Panc1 (cell line): Measurements from ENCODE around the gene SUSD4. TPM values are rescaled to one million over a fixed set of nuclear protein-coding genes. Genes with fewer than 3 reads are reported as not detected.

Source experiments
- ATAC-seq: fragments of 200-7000 bp; cut with Tn5 transposase; 2 replicates; pipeline ENCODE4 v1.9.1; 2020; ENCODE audit warnings: mild to moderate bottlenecking, moderate library complexity
- BruUV-seq: library from RNA; stranded (reverse); fragments of 400-500 nt; replicated peaks from 2 replicates; lab custom pipeline; 2021; lab: Mats Ljungman, UMichigan
- CTCF ChIA-PET: fragments of 300-600 bp; sonication (Branson Sonifier 250); formaldehyde crosslinking; loops from one replicate; lab custom pipeline; 2022; ENCODE audit warnings: antibody characterized with exemption; lab: Charles Lee
- POLR2A ChIA-PET: fragments of 300-600 bp; sonication (Branson Sonifier 250); formaldehyde crosslinking; loops from one replicate; lab custom pipeline; 2022; ENCODE audit warnings: antibody characterized with exemption; lab: Charles Lee
- DNase-seq: peaks from one replicate; pipeline ENCODE4 v3.0.0-alpha.2; 2010; ENCODE audit warnings: low read depth, low spot score
- H3K27ac ChIP-seq: 2 replicates; pipeline ENCODE4 v1.5.1; 2011; ENCODE audit warnings: mild to moderate bottlenecking, low read length, inconsistent platforms
- H3K27me3 ChIP-seq: fragments of 200-500 bp; sonication (Bioruptor generic); 2 replicates; pipeline ENCODE4 v1.6.0; 2014; ENCODE audit warnings: low read length, inconsistent platforms; ENCODE audit not compliant: control insufficient read depth, insufficient read depth
- H3K36me3 ChIP-seq: fragments of 200-500 bp; sonication (Bioruptor generic); 2 replicates; pipeline ENCODE4 v1.5.1; 2014; ENCODE audit warnings: inconsistent platforms, mild to moderate bottlenecking, low read length, moderate library complexity; ENCODE audit not compliant: control insufficient read depth, insufficient read depth
- H3K4me1 ChIP-seq: 2 replicates; pipeline ENCODE4 v1.5.1; 2011; ENCODE audit warnings: inconsistent platforms, mild to moderate bottlenecking, low read length, moderate library complexity; ENCODE audit not compliant: control insufficient read depth, insufficient read depth
- H3K4me3 ChIP-seq, 2 experiments: 2 replicates each; pipeline ENCODE4 v1.5.1; 2011 to 2012; ENCODE audit warnings: low read depth in 2 of 2, low read length in 2 of 2, mild to moderate bottlenecking in 2 of 2, inconsistent platforms in 1 of 2, moderate library complexity in 1 of 2
- H3K9me3 ChIP-seq: fragments of 200-500 bp; sonication (Bioruptor generic); 2 replicates; pipeline ENCODE4 v1.5.1; 2014; ENCODE audit warnings: low read depth, mild to moderate bottlenecking, inconsistent platforms, low read length, moderate library complexity; ENCODE audit not compliant: control insufficient read depth, insufficient read depth
- POLR2AphosphoS5 ChIP-seq: IDR thresholded peaks from 2 replicates; pipeline ENCODE4 v1.6.1; 2012; ENCODE audit warnings: mild to moderate bottlenecking, low read depth, low read length, moderate library complexity
- REST ChIP-seq, 2 experiments: IDR thresholded peaks; 2 replicates each; pipeline ENCODE4 v1.6.1; 2011 to 2012; ENCODE audit warnings: low read depth in 2 of 2, control low read depth in 1 of 2, low read length in 1 of 2, mild to moderate bottlenecking in 1 of 2, moderate library complexity in 1 of 2; ENCODE audit not compliant: insufficient read depth in 1 of 2
- SIN3A ChIP-seq: IDR thresholded peaks from 2 replicates; pipeline ENCODE4 v1.6.1; 2012; ENCODE audit warnings: low read depth, mild to moderate bottlenecking, low read length, moderate library complexity, borderline replicate concordance; ENCODE audit not compliant: insufficient read depth
- TCF7L2 ChIP-seq: IDR thresholded peaks from 2 replicates; pipeline ENCODE4 v1.6.1; 2011; ENCODE audit warnings: mild to moderate bottlenecking, low read depth, low read length, inconsistent platforms
- in situ Hi-C: cut with HindIII; loops from 2 replicates; pipeline ENCODE4 v1.10.0; 2016; ENCODE audit warnings: low sequenced_read_pairs, low pct_unique_long_range_greater_than_20kb
- intact Hi-C: fragments of 100-400 bp; cut with micrococcal nuclease; formaldehyde crosslinking; loops from one replicate; pipeline ENCODE4 v1.10.0; 2022; ENCODE audit not compliant: unreplicated experiment
- total RNA-seq: library from RNA; stranded (reverse); gene quantifications from one replicate; pipeline ENCODE4 v1.2.1, GENCODE V29; 2021; ENCODE audit not compliant: unreplicated experiment
- TF ChIP-seq, protein P1 (sequence below): fragments of 450-650 bp; IDR thresholded peaks from 2 replicates; pipeline ENCODE4 v1.5.1; 2017; ENCODE audit warnings: mild to moderate bottlenecking

SUSD4 gene
- total RNA-seq, 1 experiment from 2014 or later: 0.28 TPM

- ChIA-PET POLR2A (no interaction called here), CTCF (no interaction called here)
- no peak for TF ChIP-seq TCF7L2
- no peak for TF ChIP-seq SIN3A
- TF ChIP-seq, protein P1, sequence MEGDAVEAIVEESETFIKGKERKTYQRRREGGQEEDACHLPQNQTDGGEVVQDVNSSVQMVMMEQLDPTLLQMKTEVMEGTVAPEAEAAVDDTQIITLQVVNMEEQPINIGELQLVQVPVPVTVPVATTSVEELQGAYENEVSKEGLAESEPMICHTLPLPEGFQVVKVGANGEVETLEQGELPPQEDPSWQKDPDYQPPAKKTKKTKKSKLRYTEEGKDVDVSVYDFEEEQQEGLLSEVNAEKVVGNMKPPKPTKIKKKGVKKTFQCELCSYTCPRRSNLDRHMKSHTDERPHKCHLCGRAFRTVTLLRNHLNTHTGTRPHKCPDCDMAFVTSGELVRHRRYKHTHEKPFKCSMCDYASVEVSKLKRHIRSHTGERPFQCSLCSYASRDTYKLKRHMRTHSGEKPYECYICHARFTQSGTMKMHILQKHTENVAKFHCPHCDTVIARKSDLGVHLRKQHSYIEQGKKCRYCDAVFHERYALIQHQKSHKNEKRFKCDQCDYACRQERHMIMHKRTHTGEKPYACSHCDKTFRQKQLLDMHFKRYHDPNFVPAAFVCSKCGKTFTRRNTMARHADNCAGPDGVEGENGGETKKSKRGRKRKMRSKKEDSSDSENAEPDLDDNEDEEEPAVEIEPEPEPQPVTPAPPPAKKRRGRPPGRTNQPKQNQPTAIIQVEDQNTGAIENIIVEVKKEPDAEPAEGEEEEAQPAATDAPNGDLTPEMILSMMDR: no peak
- no peak for TF ChIP-seq REST (IDR thresholded peaks at IDR 0.05; ENCODE audit: insufficient read depth in 1 of 2, low read depth in 2 of 2, low read length in 1 of 2)
- H3K4me1 ChIP-seq: no peaks in the 10 kb centered on the region
- ATAC-seq (no peak), DNase-seq (no peak)
- intact Hi-C loops (no loop called here), in situ Hi-C loops (no loop called here)
- H3K4me3 ChIP-seq: no peak overlapping the region
- no peak overlapping the region for H3K27ac ChIP-seq
- no peaks in the 10 kb centered on the region for H3K36me3 ChIP-seq
- no peaks in the 10 kb centered on the region; the same call in none of the 2 replicates for H3K27me3 ChIP-seq
- BruUV-seq: no TSS peak
- no peaks in the 10 kb centered on the region for H3K9me3 ChIP-seq
These were observed 50.6 kb downstream of the SUSD4 start for GRCh38 chr1:223313415-223313754.

- Histone ChIP-seq H3K27ac (no peak overlapping the region), H3K4me1 (no peaks in the 10 kb centered on the region), H3K9me3 (no peaks in the 10 kb centered on the region), H3K27me3 (no peaks in the 10 kb centered on the region; the same call in none of the 2 replicates), H3K36me3 (no peaks in the 10 kb centered on the region), H3K4me3 (no peak overlapping the region)
- CTCF ChIA-PET: no interaction called here
- TF ChIP-seq, protein P1: no peak
- no peak for TF ChIP-seq SIN3A
- TF ChIP-seq REST (IDR thresholded peaks at IDR 0.05; ENCODE audit: insufficient read depth in 1 of 2, low read depth in 2 of 2, low read length in 1 of 2): no peak
- TF ChIP-seq TCF7L2: no peak
- no peak for TF ChIP-seq POLR2AphosphoS5
- intact Hi-C loops (no loop called here), in situ Hi-C loops (no loop called here)
- POLR2A ChIA-PET: no interaction called here
- ATAC-seq (no peak), DNase-seq (no peak)
- no TSS peak for BruUV-seq
These were observed 51.1 kb downstream of the SUSD4 start for GRCh38 chr1:223312705-223313414.
